OCI-LY3 (cell line): ENCODE data around the gene PTH2R.

ENCODE experiments used
- EZH2phosphoT487 ChIP-seq: fragments of 200-600 bp; shearing (Covaris generic); IDR thresholded peaks from 2 replicates; pipeline ENCODE4 v1.6.1; 2018; ENCODE audit warnings: antibody characterized with exemption, mixed run types, low read depth
- TF ChIP-seq, protein P1 (sequence below): fragments of 200-600, 300-600 bp; sonication (generic); IDR thresholded peaks from 2 replicates; pipeline ENCODE4 v1.5.1; 2014; ENCODE audit warnings: antibody characterized with exemption, low read length, low read depth

- TF ChIP-seq, protein P1, sequence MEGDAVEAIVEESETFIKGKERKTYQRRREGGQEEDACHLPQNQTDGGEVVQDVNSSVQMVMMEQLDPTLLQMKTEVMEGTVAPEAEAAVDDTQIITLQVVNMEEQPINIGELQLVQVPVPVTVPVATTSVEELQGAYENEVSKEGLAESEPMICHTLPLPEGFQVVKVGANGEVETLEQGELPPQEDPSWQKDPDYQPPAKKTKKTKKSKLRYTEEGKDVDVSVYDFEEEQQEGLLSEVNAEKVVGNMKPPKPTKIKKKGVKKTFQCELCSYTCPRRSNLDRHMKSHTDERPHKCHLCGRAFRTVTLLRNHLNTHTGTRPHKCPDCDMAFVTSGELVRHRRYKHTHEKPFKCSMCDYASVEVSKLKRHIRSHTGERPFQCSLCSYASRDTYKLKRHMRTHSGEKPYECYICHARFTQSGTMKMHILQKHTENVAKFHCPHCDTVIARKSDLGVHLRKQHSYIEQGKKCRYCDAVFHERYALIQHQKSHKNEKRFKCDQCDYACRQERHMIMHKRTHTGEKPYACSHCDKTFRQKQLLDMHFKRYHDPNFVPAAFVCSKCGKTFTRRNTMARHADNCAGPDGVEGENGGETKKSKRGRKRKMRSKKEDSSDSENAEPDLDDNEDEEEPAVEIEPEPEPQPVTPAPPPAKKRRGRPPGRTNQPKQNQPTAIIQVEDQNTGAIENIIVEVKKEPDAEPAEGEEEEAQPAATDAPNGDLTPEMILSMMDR = no peak
- no peak for TF ChIP-seq EZH2phosphoT487
Measured at GRCh38 chr2:208490492-208490891, 83.9 kb downstream of the PTH2R start.
